ENCODE measurements around the gene PLEKHF1. TPM values are rescaled to one million over a fixed set of nuclear protein-coding genes. Genes with fewer than 3 reads are reported as not detected.
A peak's percentile ranks its signal among the peaks of the same experiment; 100 is the strongest.

Gene PLEKHF1
- total and polyA plus RNA-seq, 2 of the 13 experiments (the other 11 are each of a cell fraction or from before 2014, with no cell fraction given): 2.9 to 3.8 TPM

DNA sequence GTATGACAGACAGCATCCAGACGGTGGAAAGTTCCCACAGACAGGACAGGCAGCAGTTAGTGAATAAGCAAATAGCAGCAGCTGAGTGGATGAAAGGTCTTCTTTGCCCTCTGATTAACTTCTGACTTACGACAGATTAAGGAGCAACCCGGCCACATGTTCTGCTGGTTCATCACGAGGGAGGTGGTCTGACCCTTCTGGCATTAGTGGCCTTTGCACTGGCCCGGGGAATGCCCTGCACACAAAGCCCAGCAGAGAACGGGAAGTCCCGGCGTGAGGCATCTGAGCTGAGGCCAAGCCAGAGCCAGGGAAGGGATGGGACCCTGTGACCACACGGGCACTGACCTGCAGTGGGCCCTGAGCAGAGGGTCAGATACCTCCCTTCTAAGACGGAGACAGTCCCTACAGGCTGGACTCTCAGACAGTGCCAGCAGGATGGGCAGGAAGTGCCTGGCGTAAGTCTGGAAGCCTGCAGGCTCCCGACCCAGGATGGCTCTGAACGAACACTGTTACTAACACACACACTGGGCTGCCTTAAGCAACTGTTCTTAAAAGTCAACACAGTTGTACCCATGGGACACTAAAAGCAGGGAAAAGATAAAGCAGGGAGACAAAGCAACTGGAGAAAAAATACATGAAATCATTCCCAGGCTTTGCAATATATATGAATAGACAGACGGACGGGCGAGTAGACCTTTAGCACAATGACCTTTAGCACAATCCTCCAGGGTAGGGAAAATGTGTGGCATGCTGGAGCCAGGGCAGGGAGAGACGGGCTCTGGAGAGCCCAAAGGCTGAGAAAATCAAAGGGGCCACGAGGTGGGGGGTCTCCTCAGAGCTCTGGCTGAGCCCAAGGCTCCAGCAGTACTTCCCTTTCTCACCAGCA lies 43.5 kb downstream of the PLEKHF1 start (continued):
- TF ChIP-seq ZNF230 (CRISPR knock-in tag; IDR thresholded peaks at IDR 0.05): no peak
- peak; percentile 79 for TF ChIP-seq HNF4G (IDR thresholded peaks at IDR 0.05; ENCODE audit: borderline replicate concordance, low read depth, low read length)
- TF ChIP-seq HNF4G (CRISPR knock-in tag; IDR thresholded peaks at IDR 0.05; ENCODE audit: borderline replicate concordance, low read depth): peak; percentile 70; the same call in 1 of the 2 replicates
- TF ChIP-seq, protein P1, sequence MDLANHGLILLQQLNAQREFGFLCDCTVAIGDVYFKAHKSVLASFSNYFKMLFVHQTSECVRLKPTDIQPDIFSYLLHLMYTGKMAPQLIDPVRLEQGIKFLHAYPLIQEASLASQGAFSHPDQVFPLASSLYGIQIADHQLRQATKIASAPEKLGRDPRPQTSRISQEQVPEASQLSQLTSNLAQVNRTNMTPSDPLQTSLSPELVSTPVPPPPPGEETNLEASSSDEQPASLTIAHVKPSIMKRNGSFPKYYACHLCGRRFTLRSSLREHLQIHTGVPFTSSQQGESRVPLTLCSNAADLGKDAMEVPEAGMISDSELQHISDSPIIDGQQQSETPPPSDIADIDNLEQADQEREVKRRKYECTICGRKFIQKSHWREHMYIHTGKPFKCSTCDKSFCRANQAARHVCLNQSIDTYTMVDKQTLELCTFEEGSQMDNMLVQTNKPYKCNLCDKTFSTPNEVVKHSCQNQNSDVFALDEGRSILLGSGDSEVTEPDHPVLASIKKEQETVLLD (CRISPR knock-in tag; IDR thresholded peaks at IDR 0.05; ENCODE audit: low read depth): no peak
- TF ChIP-seq, protein P2, sequence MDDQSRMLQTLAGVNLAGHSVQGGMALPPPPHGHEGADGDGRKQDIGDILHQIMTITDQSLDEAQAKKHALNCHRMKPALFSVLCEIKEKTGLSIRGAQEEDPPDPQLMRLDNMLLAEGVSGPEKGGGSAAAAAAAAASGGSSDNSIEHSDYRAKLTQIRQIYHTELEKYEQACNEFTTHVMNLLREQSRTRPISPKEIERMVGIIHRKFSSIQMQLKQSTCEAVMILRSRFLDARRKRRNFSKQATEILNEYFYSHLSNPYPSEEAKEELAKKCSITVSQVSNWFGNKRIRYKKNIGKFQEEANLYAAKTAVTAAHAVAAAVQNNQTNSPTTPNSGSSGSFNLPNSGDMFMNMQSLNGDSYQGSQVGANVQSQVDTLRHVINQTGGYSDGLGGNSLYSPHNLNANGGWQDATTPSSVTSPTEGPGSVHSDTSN (CRISPR knock-in tag; IDR thresholded peaks at IDR 0.05; ENCODE audit: borderline replicate concordance): no peak
- no peak for TF ChIP-seq KAT2B (IDR thresholded peaks at IDR 0.05; ENCODE audit: borderline replicate concordance, low read depth, low read length)
- peak; percentile 77 for TF ChIP-seq SALL1 (CRISPR knock-in tag; IDR thresholded peaks at IDR 0.05)
- TF ChIP-seq, protein P3, sequence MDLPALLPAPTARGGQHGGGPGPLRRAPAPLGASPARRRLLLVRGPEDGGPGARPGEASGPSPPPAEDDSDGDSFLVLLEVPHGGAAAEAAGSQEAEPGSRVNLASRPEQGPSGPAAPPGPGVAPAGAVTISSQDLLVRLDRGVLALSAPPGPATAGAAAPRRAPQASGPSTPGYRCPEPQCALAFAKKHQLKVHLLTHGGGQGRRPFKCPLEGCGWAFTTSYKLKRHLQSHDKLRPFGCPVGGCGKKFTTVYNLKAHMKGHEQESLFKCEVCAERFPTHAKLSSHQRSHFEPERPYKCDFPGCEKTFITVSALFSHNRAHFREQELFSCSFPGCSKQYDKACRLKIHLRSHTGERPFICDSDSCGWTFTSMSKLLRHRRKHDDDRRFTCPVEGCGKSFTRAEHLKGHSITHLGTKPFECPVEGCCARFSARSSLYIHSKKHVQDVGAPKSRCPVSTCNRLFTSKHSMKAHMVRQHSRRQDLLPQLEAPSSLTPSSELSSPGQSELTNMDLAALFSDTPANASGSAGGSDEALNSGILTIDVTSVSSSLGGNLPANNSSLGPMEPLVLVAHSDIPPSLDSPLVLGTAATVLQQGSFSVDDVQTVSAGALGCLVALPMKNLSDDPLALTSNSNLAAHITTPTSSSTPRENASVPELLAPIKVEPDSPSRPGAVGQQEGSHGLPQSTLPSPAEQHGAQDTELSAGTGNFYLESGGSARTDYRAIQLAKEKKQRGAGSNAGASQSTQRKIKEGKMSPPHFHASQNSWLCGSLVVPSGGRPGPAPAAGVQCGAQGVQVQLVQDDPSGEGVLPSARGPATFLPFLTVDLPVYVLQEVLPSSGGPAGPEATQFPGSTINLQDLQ (CRISPR knock-in tag; IDR thresholded peaks at IDR 0.05): no peak
- peak; percentile 48; the same call in 1 of the 2 replicates for TF ChIP-seq HOXD1 (CRISPR knock-in tag; IDR thresholded peaks at IDR 0.05)
- TF ChIP-seq, protein P4, sequence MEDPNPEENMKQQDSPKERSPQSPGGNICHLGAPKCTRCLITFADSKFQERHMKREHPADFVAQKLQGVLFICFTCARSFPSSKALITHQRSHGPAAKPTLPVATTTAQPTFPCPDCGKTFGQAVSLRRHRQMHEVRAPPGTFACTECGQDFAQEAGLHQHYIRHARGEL (CRISPR knock-in tag; IDR thresholded peaks at IDR 0.05): 0 out of 2 replicates have a peak, but pooled peaks have one; percentile 32
- TF ChIP-seq, protein P5, sequence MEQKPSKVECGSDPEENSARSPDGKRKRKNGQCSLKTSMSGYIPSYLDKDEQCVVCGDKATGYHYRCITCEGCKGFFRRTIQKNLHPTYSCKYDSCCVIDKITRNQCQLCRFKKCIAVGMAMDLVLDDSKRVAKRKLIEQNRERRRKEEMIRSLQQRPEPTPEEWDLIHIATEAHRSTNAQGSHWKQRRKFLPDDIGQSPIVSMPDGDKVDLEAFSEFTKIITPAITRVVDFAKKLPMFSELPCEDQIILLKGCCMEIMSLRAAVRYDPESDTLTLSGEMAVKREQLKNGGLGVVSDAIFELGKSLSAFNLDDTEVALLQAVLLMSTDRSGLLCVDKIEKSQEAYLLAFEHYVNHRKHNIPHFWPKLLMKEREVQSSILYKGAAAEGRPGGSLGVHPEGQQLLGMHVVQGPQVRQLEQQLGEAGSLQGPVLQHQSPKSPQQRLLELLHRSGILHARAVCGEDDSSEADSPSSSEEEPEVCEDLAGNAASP (CRISPR knock-in tag; IDR thresholded peaks at IDR 0.05; ENCODE audit: borderline replicate concordance): no peak
- TF ChIP-seq, protein P6, sequence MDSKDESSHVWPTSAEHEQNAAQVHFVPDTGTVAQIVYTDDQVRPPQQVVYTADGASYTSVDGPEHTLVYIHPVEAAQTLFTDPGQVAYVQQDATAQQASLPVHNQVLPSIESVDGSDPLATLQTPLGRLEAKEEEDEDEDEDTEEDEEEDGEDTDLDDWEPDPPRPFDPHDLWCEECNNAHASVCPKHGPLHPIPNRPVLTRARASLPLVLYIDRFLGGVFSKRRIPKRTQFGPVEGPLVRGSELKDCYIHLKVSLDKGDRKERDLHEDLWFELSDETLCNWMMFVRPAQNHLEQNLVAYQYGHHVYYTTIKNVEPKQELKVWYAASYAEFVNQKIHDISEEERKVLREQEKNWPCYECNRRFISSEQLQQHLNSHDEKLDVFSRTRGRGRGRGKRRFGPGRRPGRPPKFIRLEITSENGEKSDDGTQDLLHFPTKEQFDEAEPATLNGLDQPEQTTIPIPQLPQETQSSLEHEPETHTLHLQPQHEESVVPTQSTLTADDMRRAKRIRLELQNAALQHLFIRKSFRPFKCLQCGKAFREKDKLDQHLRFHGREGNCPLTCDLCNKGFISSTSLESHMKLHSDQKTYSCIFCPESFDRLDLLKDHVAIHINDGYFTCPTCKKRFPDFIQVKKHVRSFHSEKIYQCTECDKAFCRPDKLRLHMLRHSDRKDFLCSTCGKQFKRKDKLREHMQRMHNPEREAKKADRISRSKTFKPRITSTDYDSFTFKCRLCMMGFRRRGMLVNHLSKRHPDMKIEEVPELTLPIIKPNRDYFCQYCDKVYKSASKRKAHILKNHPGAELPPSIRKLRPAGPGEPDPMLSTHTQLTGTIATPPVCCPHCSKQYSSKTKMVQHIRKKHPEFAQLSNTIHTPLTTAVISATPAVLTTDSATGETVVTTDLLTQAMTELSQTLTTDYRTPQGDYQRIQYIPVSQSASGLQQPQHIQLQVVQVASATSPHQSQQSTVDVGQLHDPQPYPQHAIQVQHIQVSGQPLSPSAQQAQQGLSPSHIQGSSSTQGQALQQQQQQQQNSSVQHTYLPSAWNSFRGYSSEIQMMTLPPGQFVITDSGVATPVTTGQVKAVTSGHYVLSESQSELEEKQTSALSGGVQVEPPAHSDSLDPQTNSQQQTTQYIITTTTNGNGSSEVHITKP (CRISPR knock-in tag; IDR thresholded peaks at IDR 0.05; ENCODE audit: low read depth): 0 out of 2 replicates have a peak, but pooled peaks have one; percentile 61
- TF ChIP-seq YEATS4 (CRISPR knock-in tag; IDR thresholded peaks at IDR 0.05; ENCODE audit: borderline replicate concordance): peak; percentile 20; the same call in 1 of the 2 replicates
- TF ChIP-seq FOXO1 (CRISPR knock-in tag; IDR thresholded peaks at IDR 0.05): no peak
- peak; percentile 39 for TF ChIP-seq HNRNPLL (IDR thresholded peaks at IDR 0.05; ENCODE audit: low read depth, low read length, poor library complexity, severe bottlenecking)
- TF ChIP-seq ELF4 (CRISPR knock-in tag; IDR thresholded peaks at IDR 0.05; ENCODE audit: borderline replicate concordance): no peak
